Activated T-helper 1 cell treated with anti-CD3 and anti-CD28 coated beads, Interleukin-2, amount 50 U/mL, for 16 hours (primary cell): ENCODE results near the gene ADCY10.

Experiments
- DNase-seq, 2 donors: peaks; one replicate each; pipeline ENCODE4 v3.0.0-alpha.2; 2020; ENCODE audit warnings: low read depth in 1 of 2, low spot score in 1 of 2

Gene ADCY10

GRCh38 chr1:167928457-167928852, 14.5 kb upstream of the ADCY10 start:
- DNase-seq, result no peak

GRCh38 chr1:167927046-167927754, 13.3 kb upstream of the ADCY10 start:
- no peak for DNase-seq

- DNase-seq, result no peak
Measured at GRCh38 chr1:167926486-167926997, 12.6 kb upstream of the ADCY10 start.

GRCh38 chr1:167924543-167925231, 10.8 kb upstream of the ADCY10 start:
- no peak for DNase-seq

- no peak for DNase-seq
Measured at GRCh38 chr1:167924102-167924501, 10.2 kb upstream of the ADCY10 start.

- DNase-seq, result no peak
Measured at GRCh38 chr1:167923324-167924056, 9.6 kb upstream of the ADCY10 start.

GRCh38 chr1:167922611-167923074, 8.7 kb upstream of the ADCY10 start:
- no peak for DNase-seq

- DNase-seq, result no peak
Measured at GRCh38 chr1:167922023-167922422, 8.1 kb upstream of the ADCY10 start.

GRCh38 chr1:167916766-167917511, 3.0 kb upstream of the ADCY10 start:
- no peak for DNase-seq

GRCh38 chr1:167915569-167915968, 1.6 kb upstream of the ADCY10 start:
- no peak for DNase-seq

- DNase-seq, result no peak
Measured at GRCh38 chr1:167912294-167912693, 1.6 kb downstream of the ADCY10 start.

GRCh38 chr1:167911413-167911812, 2.5 kb downstream of the ADCY10 start:
- DNase-seq, result no peak

GRCh38 chr1:167910530-167910929, 3.4 kb downstream of the ADCY10 start:
- DNase-seq, result no peak

- no peak for DNase-seq
Measured at GRCh38 chr1:167909691-167910180, 4.2 kb downstream of the ADCY10 start.

GRCh38 chr1:167905671-167906070, 8.3 kb downstream of the ADCY10 start:
- no peak for DNase-seq

- DNase-seq, result no peak
Measured at GRCh38 chr1:167905182-167905581, 8.8 kb downstream of the ADCY10 start.

GRCh38 chr1:167904652-167905130, 9.2 kb downstream of the ADCY10 start:
- no peak for DNase-seq

GRCh38 chr1:167900907-167901306, 13.0 kb downstream of the ADCY10 start:
- DNase-seq, result no peak

- no peak for DNase-seq
Measured at GRCh38 chr1:167899253-167899681, 14.7 kb downstream of the ADCY10 start.

- DNase-seq, result no peak
Measured at GRCh38 chr1:167898578-167899222, 15.2 kb downstream of the ADCY10 start.
